ENCODE data around the gene FAM83G.

- no peak for TF ChIP-seq CTCF (conservative IDR thresholded peaks at IDR 0.05 in 1 of 2, IDR thresholded peaks at IDR 0.05 in 1 of 2; ENCODE audit: extremely low read depth in 1 of 2, insufficient read depth in 1 of 2, low read depth in 1 of 2, low read length in 2 of 2)
- TF ChIP-seq EZH2 (IDR thresholded peaks at IDR 0.05; ENCODE audit: borderline replicate concordance, low read length): no peak
Measured at GRCh38 chr17:18958611-18959010, 46.0 kb downstream of the FAM83G start.

All from mammary epithelial cell (primary cell).